Peyer's patch (tissue), 4 donors: ENCODE measurements around the gene TAS2R10. TPM values are rescaled to one million over a fixed set of nuclear protein-coding genes. Genes with fewer than 3 reads are reported as not detected.
"Not testable (repeated sequence)": the region's sequence is repeated elsewhere in the genome, so short reads cannot be mapped to it uniquely, and the experiment has no call there.

ENCODE experiments used
- DNase-seq, 3 donors: peaks; one replicate each; pipeline ENCODE4 v3.0.0-alpha.2; 2017 to 2019
- H3K27ac ChIP-seq, 4 donors: fragments of 200-600 bp; sonication (generic); one replicate each; pipeline ENCODE4 v1.5.1; 2016 to 2019
- H3K27me3 ChIP-seq, 2 donors: fragments of 200-600 bp; sonication (generic); one replicate each; pipeline ENCODE4 v1.5.1; 2019
- H3K36me3 ChIP-seq, 3 donors: fragments of 200-600 bp; sonication (generic); one replicate each; pipeline ENCODE4 v1.5.1; 2016 to 2019
- H3K4me1 ChIP-seq, 4 donors: fragments of 200-600 bp; sonication (generic); one replicate each; pipeline ENCODE4 v1.5.1; 2016 to 2019
- H3K4me3 ChIP-seq, 4 donors: fragments of 200-600 bp; sonication (generic); 1 replicate in 3 of 4; 2 replicates in 1 of 4; pipeline ENCODE4 v1.5.1; 2016 to 2019; ENCODE audit warnings: mild to moderate bottlenecking in 1 of 4
- H3K9me3 ChIP-seq, 4 donors: fragments of 200-600 bp; sonication (generic); one replicate each; pipeline ENCODE4 v1.5.1; 2016 to 2019; ENCODE audit warnings: mild to moderate bottlenecking in 1 of 4
- POLR2A ChIP-seq, 2 donors: fragments of 450-650 bp; IDR thresholded peaks; one replicate each; pipeline ENCODE4 v1.5.1; 2017; ENCODE audit warnings: antibody characterized with exemption in 2 of 2, mild to moderate bottlenecking in 2 of 2, moderate library complexity in 2 of 2
- total RNA-seq, 4 donors: library from RNA; depleted of rRNA; stranded (reverse); fragments of >200 nt; gene quantifications; one replicate each; pipeline ENCODE4 v1.1.0, GENCODE V29; 2016
- TF ChIP-seq, protein P1 (sequence below), 6 experiments: fragments of 450-650 bp in 4 of 6; fragments of 200-600 bp in 2 of 6; sonication (generic) in 1 of 6; IDR thresholded peaks; one replicate each; pipeline ENCODE4 v1.5.1; 2017 to 2019; ENCODE audit warnings: antibody characterized with exemption in 6 of 6, mild to moderate bottlenecking in 3 of 6, moderate library complexity in 1 of 6

The TAS2R10 gene
- total RNA-seq, 4 donors from 2014 or later = not detected

- Histone ChIP-seq H3K4me3 (no peak within 1 kb of the TSS), H3K27ac (no peak within 1 kb of the TSS), H3K4me1 (no peaks in the 10 kb centered on the region), H3K36me3 (no peaks in the 10 kb centered on the region), H3K9me3 (no peaks in the 10 kb centered on the region), H3K27me3 (no peaks in the 10 kb centered on the region)
- no peak for TF ChIP-seq POLR2A (IDR thresholded peaks at IDR 0.05)
- TF ChIP-seq, protein P1, sequence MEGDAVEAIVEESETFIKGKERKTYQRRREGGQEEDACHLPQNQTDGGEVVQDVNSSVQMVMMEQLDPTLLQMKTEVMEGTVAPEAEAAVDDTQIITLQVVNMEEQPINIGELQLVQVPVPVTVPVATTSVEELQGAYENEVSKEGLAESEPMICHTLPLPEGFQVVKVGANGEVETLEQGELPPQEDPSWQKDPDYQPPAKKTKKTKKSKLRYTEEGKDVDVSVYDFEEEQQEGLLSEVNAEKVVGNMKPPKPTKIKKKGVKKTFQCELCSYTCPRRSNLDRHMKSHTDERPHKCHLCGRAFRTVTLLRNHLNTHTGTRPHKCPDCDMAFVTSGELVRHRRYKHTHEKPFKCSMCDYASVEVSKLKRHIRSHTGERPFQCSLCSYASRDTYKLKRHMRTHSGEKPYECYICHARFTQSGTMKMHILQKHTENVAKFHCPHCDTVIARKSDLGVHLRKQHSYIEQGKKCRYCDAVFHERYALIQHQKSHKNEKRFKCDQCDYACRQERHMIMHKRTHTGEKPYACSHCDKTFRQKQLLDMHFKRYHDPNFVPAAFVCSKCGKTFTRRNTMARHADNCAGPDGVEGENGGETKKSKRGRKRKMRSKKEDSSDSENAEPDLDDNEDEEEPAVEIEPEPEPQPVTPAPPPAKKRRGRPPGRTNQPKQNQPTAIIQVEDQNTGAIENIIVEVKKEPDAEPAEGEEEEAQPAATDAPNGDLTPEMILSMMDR (IDR thresholded peaks at IDR 0.05) = no peak
- no peak for DNase-seq
Observed at GRCh38 chr12:10807186-10807585, 19.0 kb downstream of the TAS2R10 start, which contains the start of gene TAS2R8. TAS2R8 (minus strand) TSS chr12:10807286; CDS start chr12:10806980, 306 bp downstream.

GRCh38 chr12:10802587-10802986 lies 23.6 kb downstream of the TAS2R10 start, which contains the start of gene TAS2R7:
TAS2R7 (minus strand) TSS chr12:10802627; CDS start chr12:10802570, 57 bp downstream.
- no peak for DNase-seq
- Histone ChIP-seq H3K4me1 (no peaks in the 10 kb centered on the region), H3K36me3 (no peaks in the 10 kb centered on the region), H3K27me3 (no peaks in the 10 kb centered on the region), H3K4me3 (no peak within 1 kb of the TSS), H3K9me3 (no peaks in the 10 kb centered on the region), H3K27ac (no peak within 1 kb of the TSS)
- TF ChIP-seq POLR2A (IDR thresholded peaks at IDR 0.05) = no peak
- TF ChIP-seq, protein P1 (IDR thresholded peaks at IDR 0.05) = no peak

- Histone ChIP-seq H3K9me3 (no peaks in the 10 kb centered on the region), H3K27me3 (no peaks in the 10 kb centered on the region), H3K36me3 (no peaks in the 10 kb centered on the region), H3K27ac (no peak overlapping the region), H3K4me3 (no peak overlapping the region), H3K4me1 (no peaks in the 10 kb centered on the region)
- DNase-seq = no peak
- TF ChIP-seq POLR2A (IDR thresholded peaks at IDR 0.05) = no peak
- TF ChIP-seq, protein P1 (IDR thresholded peaks at IDR 0.05) = no peak
Observed at GRCh38 chr12:10801741-10802140, 24.4 kb downstream of the TAS2R10 start.

GRCh38 chr12:10794222-10794621 lies 31.9 kb downstream of the TAS2R10 start:
- Histone ChIP-seq H3K36me3 (no peaks in the 10 kb centered on the region), H3K27ac (no peak overlapping the region), H3K4me3 (no peak overlapping the region), H3K9me3 (no peaks in the 10 kb centered on the region), H3K4me1 (no peaks in the 10 kb centered on the region), H3K27me3 (no peaks in the 10 kb centered on the region)
- no peak for DNase-seq
- TF ChIP-seq POLR2A (IDR thresholded peaks at IDR 0.05) = no peak
- TF ChIP-seq, protein P1 (IDR thresholded peaks at IDR 0.05) = no peak

- not testable (repeated sequence) for H3K36me3 ChIP-seq, DNase-seq, H3K27ac ChIP-seq, H3K27me3 ChIP-seq, H3K9me3 ChIP-seq, H3K4me1 ChIP-seq, H3K4me3 ChIP-seq
Observed at GRCh38 chr12:10791769-10792168, 34.4 kb downstream of the TAS2R10 start.

- no peaks in the 10 kb centered on the region for H3K4me1 ChIP-seq
- H3K36me3 ChIP-seq = no peaks in the 10 kb centered on the region
- H3K4me3 ChIP-seq = no peak overlapping the region
- H3K27ac ChIP-seq = no peak overlapping the region
- no peaks in the 10 kb centered on the region for H3K9me3 ChIP-seq
- H3K27me3 ChIP-seq = no peaks in the 10 kb centered on the region
- TF ChIP-seq POLR2A (IDR thresholded peaks at IDR 0.05) = no peak
- TF ChIP-seq, protein P1 (IDR thresholded peaks at IDR 0.05) = no peak
- DNase-seq = no peak
Observed at GRCh38 chr12:10783252-10783651, 42.9 kb downstream of the TAS2R10 start.
